NCI-H146 treated with DMSO at 0.1 percent for 48 hours (cell line): ENCODE results near the gene CLBA1.

ENCODE experiments used
- DNase-seq: peaks from one replicate; lab custom pipeline; 2025; ENCODE audit not compliant: unreplicated experiment; lab: John Stamatoyannopoulos, UW

The CLBA1 gene

DNA sequence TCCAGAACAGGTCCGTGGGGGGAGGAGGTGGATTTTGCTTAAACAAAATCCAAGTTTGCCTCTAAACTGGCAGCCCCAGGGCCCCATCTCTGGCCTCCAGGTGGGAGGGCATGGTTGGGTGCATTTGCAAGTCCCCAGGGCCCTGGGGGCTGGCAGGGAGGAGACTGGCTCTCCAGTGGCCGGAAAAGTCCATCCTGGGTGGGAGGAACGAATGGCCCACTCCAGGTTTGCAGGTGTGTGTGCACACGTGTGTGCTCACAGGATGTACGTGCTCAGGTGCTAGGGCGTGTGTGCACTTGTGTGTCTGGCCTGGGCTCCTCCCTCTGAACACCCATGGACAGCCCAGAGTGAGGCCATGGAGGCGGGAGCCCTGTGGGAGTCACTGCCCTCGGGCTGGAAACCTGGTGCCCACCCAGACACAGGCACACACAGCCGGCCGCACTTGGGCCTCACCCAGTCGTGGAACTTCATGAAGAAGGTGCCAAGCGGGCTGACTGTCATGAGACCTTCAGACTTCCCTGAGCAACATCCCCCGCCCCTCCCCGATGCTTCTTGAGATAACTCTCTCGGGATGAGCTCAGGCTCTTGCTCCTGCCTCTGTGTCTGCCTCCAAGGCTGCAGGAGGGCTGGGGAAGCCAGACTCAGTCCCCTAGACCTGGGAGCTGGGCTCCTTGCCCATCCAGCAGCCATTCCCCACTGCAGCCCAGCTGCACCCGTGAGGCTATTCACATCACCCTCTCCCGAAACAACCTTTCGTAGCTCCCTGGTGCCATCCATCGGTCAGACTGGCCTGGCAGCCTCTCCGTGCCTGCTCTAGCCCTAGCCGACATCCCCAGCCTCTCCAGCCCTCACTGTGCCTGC, 16.8 kb upstream of the CLBA1 start:
- DNase-seq = no peak

DNA sequence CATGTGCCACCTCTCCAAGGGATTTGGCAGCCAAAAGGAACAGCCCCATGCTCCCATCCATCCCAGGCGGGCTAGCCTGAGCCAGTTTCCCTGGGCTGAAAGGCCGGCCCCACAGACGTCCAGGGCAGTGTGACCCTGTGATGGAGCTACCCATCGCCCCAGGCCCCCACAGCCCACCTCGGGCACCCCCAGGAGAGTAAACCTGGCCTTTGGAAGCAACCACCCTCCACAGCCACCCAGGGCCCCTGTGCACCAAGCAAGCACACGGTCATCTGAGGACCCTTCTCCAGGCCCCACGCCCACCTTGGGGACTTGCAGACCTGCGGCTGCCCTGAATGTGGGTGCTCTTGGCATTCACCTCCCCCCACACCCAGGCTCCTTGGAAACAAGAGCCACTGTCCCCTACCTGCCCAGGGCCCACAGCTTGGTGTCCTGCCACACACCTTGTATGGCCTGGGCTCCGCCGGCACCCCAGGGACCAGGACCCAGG, 15.8 kb upstream of the CLBA1 start:
- no peak for DNase-seq

DNA sequence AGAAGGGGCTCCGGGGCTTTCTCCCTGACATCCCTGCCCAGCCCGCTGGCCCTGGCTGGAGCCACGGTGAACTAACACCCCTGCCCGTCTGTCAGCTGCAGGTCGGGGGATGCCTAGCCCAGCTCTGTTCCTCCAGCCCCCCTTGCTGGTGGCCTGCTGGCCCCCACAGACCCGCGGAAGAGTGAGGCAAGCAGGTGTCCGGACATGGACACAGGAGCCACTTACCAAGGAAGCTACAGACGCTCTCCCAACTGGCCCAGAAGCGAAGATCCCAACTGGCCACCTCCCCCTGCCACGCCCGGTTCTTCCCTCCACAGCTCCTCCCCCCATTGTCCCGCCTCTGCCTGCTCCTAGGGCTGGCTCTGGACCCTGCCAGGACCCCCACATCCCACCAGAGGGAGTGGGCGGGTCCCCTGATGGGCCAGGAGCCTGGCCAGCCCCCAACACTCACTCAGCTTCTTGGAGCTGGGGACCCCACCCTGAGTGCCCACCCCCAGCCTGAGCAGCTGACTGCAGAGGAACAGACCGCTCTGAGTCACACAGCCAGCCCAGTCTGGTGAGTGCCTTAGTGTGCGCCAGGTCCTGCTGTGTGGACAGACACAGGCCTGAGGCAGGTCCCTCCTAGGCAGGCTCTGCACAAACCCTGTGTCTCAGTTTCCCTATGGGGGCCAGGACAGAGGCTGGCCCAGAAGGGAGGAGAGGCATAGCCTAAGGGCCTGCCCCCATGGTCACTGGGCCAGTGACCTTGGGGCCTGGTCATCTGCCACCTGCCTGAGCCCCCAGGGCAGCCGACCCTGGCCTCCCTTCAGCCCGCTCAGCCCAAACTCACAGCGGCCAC, 15.1 kb upstream of the CLBA1 start:
- DNase-seq = no peak

DNA sequence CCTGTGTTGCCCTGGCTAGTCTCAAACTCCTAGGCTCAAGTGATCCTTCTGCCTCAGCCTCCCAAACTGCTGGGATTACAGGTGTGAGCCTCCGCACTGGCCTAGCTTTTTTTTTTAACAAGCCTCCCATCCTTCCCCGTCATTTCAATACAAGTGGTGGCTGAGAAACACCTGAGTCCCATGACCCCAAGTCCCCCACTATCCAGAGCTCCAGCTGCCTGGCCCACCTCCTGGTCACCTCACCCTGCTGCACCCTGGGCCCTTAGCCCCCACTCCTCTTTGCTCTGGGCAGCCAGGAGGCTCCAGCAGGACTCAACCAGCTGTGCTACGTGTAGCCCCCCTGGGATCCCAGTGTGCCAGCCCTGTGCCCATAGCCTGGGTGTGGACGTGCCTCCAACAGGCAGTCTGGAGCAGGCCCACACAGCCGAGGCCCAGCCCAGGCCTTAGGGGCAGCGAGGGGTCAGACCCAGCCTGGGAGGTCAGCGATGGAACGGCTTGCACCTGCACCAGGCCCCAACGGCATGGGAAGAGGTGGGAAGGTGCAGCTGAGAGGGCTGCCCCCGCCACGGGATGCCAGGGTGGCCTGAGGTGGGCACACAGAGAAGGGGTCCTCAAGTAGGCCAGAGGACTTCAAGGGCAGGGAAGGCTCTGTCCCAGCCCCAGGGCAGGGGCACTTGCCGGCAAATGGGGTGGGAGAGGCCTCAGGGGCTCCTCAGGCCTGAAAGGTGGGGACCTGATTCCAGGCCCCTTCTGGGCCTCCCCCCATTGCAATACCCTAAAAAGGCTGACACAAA, 13.9 kb upstream of the CLBA1 start:
- no peak for DNase-seq

DNA sequence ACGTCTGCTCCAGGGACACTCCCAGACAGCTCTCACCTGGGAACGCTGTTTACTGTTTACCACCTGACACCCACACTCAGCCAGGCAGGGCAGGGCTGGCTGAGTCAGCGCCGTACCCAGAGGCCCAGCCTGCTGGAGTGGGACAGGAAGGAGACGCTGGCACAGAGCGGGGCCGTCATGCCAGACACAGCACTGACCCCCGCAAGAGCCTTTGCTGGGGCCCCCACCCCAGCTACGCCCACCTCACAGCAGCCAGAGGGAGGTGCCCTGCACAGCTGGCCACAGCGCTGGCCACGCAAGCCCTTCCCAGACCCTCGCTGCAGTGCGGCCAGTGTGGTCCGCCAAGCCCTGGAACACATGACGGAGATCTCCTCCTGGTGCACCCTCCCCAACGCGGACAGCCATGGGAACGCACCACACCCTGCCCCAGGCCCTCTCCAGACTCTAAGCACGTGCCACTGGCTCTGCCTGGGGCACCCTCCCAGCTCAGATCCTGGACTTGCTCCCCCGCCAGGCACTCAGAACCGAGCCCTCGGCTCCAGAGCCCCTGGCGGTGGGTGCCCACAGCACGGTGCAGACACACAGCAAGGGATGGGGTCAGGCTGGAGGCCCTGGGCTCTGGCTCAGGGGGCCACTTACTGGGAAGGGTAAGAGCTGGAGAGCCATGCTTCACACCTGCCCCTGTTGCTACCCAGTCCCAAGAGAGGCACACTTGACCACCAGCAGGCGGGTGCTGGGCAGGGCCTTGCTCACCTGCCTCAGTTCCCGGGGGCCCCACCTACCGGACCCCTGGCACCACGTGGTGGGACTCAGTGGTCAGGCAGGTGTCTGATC, 13.1 kb upstream of the CLBA1 start:
- no peak for DNase-seq

DNA sequence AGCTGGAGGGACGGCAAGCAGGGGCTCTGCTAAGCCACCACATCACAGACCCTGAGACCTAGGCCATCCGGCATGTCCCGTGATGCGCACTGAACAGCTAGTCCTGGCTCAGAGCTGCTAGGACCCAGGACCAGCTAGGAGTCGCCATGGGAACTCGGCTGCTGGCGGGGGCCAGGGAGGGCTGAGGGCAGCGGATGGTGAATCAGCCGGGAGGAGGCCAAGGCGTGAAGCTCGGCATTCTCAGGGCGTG, 12.5 kb upstream of the CLBA1 start:
- no peak for DNase-seq

DNA sequence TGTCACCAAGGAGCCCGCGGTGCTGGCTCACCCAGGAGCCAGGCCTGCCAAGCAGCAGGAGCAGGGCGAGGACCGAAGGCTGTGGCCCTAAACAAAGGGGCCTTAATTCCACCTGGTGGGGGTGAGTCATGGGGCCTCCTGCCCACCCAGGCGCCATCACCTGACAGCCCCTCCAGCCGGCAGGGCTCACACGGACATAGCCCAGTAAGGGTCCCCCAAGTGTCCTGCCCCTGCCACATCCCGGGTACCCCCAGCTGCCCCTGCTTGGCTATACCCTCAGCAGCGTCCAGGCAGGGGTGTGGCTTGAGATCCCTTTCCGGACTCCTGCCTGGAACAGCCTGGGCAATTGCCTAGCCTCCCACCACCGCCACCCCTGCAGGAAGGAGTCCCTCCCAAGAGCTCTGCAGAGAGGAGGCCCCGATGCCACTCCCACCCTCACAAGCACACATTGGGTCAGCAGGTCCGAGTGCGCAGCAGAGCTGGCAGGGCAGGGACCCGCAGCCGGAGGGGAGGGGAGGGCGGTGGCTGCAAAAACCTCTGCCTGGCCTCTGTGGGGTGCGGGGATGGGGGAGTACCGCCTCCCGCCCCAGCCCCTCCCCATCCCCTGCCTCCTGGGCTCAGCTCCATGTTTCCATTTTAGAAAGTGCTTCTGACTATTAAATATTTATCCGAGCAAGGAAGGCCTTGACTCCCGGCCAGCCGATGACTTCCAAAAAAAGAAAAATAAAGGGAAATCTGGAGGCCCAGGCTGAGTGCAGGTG, 12.0 kb upstream of the CLBA1 start:
- no peak for DNase-seq

DNA sequence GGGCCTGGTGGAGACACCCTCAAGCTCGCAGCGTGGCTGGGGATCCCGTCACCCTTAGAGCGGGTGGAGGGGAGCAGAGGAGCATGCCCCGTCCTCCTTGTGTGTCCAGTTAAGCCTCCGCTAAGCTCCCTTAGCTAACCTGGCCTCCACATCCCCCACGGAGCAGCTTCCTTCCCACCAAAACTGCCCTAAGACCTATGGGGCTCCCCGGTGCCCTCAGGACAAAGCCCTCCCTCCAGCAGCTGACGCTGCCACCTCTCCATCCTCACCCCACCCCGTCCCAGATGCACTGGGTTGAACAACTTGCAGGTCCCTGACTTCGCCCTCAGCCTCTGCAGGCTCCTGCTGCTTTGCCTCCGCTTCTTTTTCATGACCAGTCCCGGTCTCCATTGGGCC, 11.4 kb upstream of the CLBA1 start:
- DNase-seq = no peak

DNA sequence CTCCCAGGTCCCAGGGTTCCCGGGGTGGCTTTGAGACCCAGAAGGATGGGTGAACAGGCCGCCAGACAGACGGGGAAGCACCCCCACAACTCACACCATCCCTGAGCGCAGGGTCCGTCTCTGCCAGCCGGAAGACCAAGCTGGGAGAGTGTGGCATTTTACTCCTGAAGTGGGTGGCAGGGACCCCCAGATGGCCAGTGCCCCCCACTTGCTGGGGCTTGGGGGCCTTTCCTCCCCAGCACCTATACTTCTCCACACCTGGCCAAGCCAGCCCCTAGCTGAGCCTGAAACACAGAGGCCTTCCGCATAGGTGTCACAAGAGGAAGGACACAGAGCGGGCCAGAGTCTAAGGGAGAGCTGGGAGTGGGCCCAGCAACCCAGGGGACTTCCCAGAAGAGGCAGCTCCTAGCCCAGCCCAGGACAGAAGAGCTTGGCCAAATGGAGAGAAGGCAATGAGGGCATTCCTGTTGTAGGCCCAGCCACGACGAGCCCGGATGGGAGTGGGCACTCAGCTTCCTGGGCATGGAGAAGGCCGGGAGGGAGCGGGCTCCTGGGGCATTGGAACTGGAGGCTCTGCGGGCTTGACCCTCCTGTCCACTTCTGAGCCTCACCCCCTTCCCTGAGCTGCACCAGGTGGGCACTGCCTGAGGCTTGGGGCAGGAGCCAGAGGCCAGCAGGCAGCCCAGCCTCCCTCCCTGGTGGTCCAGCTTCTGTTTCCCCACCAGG, 10.8 kb upstream of the CLBA1 start:
- no peak for DNase-seq

DNA sequence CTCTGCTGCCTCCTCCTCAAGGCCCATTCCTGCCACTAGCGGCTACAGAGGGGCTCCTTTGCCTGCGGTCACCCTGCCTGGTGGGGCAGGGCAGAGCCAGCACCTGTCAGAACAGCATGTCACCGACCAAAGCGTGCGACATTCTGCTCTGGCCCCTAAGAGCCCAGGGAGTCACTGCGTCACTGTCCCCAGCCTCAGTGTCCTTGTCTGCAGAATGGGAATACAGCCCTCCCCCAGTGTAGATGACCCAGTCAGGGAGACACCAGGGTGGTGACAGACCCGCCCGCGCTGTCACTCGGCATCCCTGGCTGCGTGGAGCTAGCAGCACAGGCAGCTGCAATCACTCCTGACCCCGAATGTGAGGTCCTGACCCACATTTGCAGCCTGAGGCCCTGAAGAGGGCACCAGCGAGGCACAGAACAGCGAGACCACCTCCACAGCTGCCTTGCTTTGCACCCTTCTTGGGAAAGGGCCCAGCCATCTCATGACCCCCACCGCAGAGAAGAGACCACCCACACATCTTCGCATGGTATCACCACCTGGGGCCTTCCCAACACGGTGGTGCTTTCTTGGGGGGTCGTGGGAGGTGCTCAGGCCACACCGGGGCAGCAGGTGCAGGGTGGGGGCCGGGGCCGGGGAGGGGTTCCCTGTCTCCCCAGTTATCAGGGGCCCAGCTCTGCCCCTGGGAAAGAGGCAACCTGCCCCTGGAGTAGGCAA, 9.9 kb upstream of the CLBA1 start:
- DNase-seq = no peak

DNA sequence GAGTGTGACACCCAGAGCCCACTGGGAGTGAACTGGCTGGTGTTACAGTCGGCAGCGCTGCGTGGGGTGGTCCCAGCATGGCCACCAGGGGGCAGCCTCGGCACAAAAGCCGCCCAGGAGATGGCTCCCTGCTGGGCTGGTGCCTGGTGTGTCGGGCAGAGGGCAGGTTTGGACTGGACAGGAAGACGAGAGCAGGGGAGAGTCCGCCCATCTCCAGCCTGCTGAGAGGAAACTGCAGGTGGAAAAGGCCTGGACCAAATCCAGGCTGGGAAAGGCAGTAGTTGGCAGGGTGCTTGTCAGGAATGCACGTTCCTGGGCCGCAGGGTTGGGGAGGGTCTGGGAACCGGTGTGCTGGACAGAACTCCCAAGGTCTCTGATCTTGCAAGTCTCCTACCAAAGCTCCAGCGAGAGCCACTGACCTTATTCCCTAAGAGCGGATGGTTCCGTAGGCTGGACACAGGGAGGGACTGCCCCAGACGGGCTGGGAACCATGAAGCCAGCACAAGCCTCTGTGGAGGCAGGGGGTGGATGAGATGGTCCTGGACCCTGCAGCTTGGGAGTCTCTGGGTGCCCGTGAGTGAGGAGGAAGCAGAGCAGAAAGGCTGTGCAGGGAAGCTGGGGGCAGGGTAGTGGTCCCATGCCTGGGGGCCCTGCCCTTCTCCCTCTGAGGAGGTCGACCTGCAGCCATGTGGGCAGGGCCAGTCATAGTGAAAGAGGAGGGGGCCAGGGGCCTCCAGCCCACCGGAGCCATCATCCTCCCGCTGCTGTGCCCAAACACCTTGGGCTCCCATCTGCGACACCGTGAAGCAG, 9.2 kb upstream of the CLBA1 start:
- peak; percentile 79 for DNase-seq

DNA sequence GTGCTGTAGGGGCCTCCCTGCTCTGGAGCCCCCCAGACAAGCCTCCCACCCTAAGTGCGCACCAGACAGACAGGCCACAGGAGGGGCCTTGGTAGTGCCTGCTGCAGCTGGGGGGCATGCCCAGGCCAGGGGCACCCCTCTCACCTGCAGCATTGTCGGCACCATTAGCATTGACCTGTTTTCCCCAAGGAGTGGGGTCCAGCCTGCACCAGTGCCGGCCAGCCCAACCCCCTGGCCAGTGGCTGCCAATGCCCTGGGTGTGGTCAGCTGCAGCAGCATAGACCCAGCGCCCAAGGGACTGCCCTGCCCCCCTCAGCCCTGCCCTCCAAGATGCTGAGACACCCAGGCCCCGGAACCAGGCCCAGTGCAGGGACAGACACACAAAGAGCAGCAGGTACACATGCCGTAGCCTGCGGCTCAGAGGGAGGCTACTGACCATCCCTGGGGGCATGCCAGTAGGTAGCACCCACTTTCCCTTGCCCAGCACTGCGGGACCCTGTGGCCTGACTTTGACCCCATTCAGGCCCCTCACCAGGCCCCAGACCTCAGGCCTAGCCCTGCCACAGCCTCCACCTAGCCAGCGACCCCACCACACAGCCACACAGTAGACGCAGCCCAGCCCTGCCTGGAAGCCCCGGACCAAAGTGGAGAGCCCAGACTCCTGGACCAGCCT, 8.4 kb upstream of the CLBA1 start:
- no peak for DNase-seq

DNA sequence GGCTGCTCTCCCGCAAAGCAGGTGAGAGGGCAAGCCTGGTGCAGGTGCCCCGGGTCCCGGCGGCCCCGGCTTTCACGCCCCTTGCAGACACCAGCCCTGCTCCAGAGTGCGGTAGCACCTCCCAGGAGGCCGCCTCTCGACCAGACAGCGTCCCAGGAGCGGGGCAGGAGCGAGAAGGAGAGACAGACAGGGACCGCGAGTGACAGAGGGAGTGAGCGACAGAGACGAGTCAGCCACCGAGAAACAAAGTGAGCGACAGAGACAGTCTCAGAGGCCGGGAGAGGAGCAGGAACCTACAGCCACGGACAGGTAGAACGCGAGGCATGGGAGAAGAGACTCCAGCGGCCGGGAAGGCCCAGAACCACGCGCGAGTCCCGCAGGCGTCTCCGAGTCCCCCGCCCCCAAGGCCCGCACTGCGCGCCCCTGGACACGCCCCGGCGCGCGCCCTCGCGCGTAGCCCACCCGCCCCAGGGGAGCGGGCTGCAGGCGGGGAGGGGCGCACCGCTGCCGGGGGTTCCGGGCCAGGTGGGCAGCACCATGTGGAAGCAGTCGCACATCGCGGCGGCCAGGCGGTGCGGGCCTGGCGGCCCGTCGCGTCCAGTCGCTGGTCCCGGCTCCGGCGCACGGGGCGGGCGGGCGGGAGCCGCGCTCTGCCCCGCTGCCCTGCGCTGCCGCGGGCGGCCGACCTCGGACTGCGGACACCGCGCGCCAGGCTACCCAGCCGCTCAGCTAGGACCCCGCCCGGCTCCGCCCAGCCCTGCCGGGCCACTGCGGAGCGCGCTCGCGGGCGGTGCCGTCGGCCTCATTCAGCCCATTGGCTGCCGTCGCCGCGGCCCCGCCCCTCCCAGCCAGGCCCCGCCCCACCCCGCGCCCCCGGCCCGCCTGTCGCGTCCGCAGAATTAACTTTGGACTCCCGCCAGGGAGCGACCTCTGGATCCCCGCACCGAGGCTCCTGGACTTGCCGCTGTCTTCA, 7.6 kb upstream of the CLBA1 start, which contains the start of gene AHNAK2:
Gene AHNAK2 (minus strand): TSS at position 694 of the 973 bp plus-strand sequence. CDS start 137 bp downstream, at position 557.
- DNase-seq = peak; percentile 81

DNA sequence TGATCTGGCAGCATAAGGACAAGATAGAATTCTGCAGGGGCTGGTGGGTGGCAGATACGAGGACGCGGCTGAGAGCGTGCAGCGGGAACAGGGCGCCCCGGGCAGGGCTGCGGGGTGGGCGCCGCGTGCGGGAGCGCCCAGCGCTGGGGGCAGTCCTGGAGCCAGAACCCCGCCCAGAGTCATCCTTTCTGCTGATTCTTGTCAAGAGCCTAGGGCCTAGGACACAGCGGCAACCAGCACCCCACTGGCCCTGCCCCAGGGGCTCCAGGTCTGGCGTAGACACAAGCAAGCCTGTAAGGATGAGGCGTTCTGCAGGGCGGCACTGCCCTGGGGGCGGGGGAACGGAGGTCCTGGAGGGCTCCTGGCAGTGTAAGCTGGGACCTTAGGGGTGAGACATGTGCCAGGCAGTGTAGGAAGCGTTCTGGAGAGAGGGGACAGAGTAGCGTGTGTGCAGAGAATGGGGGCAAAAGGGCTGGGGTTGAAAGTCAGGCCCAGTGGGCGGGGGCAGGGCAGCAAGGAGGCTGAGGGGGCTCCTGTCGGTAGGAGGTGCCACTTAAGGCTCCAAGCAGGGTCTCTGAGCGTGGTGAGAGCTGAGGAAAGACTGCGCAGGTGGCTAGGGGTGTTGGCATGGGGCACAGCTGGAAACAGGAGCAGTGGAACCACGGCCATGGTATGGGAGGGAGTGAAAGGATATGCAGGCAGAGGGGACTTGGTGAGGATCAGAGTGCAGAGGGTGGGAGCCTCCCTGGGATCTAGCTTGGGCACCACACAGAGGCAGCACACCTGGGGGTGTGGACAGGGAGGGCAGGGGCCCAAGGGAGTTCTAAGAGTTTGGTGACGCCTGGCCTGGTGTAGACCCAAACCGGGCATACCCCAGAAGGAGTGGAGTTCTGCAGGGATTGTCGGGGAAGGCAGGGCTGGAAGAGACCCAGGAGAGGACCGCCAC, 6.6 kb upstream of the CLBA1 start:
- DNase-seq = no peak
